HG03064 (cell line): ENCODE data around the gene RGL4.
"Not testable (repeated sequence)": the region's sequence is repeated elsewhere in the genome, so short reads cannot be mapped to it uniquely, and the experiment has no call there.

ENCODE experiments used
- ATAC-seq: cut with Tn5 transposase; IDR thresholded peaks from one replicate; pipeline ENCODE4 v1.9.1; 2021; ENCODE audit warnings: low read depth; ENCODE audit not compliant: unreplicated experiment

Gene RGL4

DNA sequence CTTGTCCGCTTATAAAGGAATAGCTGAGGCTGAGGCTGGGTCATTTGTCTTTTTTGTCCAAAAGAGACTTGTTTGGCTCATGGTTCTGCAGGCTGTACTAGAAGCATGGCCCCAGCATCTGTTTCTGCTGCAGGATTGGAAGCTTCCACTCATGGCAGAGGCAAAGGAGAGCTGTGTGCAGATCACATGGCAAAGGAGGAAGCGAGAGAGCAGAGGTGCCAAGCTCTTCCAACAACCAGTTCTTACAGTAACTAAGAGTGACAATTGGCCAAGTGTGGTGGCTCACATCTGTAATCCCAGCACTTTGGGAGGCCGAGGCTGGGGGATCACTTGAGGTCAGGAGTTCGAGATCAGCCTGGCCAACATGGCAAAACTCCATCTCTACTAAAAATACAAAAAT is 37.3 kb downstream of the RGL4 start:
- ATAC-seq = not testable (repeated sequence)

DNA sequence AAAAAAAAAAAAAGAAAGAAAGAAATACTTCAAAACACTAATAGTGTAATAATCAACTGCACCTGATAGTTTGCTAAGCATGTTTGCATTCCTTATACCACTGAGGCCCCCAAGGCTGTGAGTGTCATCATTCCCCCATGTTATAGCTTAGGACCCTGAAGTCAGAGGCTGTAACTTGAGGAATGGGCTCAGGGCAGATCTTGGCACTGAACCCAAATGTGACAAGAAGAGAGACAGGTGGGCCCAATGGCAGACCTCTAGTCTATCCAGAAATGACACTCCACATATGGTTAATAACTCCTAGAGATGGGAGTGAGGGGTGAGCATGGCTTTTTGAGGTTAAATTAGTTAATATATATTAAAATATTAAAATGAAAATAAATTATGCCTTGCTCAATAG is 46.9 kb downstream of the RGL4 start:
- no peak for ATAC-seq

DNA sequence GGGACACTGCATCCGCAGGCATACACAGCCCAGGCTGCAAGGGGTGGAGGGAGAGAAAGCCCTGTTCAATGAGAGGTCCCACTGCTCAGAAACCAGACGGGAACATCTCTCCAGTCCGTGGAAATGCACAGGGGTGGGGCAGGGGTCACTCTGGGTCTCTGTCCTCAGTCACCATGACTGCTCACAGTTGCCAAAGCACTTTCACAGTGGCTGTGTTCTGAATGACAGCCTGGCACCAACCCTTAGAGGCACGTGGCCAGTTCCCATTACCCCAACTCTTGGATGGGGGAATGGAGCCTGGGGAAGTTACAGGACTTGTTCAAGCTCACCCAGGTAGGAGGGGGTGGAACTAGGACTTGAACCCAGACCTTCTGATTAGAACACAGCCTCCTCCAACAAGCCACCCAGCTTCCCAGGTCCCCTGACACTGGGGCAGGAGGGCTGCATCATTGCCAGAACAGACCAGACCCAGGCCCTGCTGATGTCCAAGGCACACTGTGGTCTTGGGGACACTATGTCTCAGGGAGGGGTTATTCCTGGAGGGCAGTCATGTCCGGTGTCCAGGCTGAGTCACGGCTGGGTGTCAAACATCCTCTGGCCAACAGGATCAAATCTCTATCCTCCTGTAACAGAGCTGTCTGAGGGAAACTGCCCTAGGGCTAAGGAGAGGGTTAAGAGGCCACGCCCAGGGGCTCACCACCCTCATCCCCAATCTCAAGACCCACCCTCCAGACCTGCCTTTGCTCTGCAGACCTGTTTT is 51.9 kb downstream of the RGL4 start:
- no peak for ATAC-seq

DNA sequence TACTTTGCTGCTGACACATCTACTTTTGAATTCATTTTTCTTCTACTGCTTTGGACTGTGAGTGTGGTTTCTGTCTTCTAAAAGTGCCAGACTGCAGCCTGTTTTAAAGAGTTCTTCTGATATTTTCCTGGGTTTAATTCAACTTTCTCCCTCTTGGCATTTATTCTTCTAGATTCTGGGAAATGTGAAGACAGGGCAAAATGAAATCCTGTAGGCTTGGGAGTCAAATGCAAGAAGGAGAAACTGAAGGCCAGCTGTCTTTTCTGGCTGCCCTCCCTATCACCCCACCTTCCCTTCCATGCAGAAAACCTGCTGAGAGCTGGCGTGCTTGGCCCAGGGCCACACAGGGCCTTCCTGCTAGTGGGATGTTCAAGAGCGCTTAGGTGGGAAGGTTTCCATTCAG is 52.5 kb downstream of the RGL4 start:
- ATAC-seq = no peak

DNA sequence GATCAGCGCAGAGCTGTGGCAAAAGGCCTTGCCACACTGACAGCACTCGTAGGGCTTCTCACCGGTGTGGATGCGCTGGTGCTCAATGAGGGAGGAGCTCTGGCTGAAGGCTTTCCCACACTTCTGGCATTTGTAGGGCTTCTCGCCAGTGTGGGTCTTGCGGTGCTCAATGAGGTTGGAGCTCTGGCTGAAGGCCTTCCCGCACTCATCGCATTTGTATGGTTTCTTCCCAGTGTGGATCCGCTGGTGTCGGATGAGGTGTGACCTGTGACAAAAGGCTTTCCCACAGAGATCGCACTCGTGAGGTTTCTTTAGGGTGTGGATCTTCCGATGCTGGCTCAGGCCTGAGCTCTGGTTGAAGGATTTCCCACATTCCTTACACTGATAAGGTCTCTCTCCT is 53.2 kb downstream of the RGL4 start:
- no peak for ATAC-seq

DNA sequence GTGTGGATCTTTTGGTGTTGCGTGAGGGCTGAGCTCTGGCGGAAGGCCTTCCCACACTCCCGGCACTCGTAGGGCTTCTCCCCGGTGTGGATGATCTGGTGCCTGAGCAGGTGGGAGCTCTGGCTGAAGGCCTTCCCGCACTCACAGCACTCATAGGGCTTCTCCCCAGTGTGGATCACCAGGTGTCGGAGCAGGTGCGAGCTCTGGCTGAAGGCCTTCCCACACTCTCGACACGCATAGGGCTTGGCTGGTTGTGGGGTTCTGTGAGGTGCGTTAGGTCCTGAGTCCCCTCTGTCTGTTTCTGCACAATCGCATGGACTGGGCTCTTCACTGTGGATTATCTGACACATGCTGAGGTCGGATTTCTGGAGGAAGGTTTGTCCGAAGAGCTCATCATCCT is 53.7 kb downstream of the RGL4 start:
- ATAC-seq = no peak

DNA sequence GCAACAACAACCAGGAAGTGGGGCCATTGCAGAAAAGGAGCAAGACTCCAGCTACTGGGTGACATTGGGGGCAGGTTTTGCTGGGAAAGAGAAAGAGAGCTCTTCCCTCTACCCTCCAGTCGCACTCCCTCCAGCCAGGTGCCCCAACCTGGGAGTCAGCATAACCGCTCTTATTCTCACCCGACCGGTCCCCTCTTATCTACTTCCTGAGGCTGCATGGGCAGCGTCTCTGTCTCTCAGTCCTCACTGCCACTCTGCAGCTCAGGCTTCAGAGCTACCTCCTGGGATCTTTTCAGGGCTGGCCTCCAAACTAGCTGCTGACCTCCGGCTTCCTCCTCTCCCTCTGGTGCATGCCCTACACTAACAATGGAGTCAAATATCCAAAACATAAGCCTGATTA is 55.0 kb downstream of the RGL4 start:
- ATAC-seq = no peak
